ENCODE measurements around the gene CLDN22.
"Not testable (repeated sequence)": the region's sequence is repeated elsewhere in the genome, so short reads cannot be mapped to it uniquely, and the experiment has no call there.

Gene CLDN22

DNA sequence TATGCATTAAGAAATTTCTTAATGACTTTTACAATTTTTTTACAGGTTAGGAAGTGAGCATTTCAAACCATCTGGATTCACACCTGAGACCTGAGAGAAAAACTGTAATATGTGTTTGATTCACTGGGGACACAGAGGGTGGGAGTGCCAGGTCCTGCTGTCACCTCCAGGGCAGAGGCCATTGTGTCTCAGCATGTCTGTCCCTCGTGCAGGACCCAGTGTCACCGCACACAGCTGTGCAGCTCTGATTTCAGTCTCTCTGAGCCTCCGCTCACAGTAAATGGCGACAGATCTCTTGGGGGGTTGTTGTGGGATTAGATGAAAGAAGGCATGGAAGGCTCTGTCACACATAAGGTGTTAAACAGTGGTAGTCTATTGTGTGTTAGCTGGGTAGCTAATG lies 25.2 kb upstream of the CLDN22 start:
- no peak for DNase-seq

DNA sequence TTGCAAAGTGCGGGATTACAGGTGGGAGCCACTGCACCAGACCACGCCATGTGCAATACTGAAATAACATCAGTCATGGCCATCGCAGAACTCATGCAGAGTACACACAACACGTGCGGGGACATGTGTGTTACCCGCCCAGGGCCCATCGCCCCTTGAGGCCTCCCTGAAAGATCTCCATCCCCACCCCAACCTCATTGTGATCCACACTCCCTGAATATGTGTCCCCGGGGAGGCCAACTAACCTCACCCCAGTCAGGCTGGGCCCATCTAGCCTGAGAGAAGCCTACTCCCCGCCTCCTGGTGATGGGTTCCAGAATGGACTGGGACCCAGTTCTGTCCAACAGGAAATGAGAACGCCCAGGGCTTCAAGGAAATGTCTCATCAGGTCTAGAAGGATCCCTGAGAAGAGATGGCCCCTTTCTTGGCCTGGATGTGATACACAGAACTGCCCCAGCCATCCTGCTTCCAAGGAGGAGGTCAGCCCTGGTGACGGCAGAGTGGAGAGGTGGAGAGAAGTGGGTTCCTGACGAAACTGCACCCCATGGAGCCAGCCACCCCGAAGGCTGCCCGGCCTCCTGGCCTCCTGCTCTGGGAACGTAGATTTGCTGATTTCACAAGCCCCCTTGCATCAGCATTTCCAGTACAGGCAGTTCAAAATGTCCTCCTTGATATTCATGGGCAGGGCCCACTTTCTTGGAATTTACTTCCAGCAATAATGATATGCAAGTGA lies 24.6 kb upstream of the CLDN22 start:
- DNase-seq: no peak

DNA sequence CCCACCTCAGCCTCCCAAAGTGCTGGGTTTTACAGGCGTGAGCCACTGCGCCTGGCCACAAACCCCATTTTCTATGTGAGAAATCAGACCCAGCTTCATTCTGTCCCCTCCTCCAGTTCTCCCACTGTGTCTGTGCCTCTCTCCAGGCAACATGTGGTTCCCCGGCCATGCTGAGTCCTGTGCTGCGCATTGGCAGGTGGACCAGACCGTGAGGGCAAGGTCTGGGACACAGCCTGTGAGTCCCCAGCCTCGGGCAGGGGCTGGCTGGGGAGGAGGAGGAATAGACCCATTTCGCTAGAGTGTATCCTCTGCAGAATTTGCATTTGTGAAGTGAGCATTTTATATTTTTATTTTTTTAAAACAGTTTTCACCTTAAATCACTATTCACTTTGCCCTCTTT lies 23.7 kb upstream of the CLDN22 start:
- DNase-seq: no peak

DNA sequence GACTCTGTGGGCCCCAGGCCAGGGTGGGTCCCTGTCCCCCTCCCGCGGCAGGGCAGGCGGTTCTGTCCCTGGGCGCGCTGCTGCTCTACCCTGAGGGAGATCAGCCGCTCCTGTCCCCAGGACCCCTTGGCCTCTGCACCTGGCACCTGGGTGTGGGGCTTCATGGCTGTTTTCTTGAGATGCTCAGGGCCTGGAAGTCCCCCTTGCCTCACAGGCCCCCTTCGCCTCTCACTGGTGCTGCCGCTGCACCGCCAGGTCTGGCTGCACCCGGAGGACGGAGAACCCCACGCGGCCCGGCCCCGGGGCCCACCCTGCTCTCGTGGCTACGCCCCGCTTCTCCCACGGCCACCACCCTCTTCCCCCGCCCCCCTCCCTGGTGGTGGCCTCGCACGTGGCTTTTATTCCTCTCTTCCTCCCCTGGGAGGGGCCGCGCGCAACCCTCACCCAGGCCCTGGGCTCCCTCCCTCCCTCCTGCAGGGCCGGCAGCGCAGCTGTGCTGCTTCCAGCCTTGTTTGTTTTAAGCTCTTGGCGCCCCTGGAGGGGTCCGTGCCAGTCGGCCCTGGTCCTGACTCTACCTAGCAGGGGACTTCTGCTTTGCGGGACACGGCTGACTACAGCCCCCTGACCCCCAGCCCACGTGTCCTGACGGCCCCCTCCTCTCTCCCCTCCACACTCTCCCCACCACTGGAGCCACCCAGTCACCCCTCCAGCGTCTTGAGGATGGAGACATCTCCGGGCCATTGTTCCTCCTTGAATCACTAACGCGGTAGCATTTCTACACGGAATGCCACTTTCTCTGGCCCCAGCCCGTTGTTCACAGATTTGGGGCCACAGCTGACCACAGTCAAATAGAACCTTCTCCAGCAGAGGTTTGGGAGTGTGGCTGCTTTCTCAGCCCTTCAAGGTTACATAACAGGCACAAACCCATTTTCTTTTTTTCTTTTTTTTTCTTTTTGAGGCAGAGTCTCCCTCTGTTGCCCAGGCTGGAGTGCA lies 22.8 kb upstream of the CLDN22 start:
- peak; percentile 44 for DNase-seq

DNA sequence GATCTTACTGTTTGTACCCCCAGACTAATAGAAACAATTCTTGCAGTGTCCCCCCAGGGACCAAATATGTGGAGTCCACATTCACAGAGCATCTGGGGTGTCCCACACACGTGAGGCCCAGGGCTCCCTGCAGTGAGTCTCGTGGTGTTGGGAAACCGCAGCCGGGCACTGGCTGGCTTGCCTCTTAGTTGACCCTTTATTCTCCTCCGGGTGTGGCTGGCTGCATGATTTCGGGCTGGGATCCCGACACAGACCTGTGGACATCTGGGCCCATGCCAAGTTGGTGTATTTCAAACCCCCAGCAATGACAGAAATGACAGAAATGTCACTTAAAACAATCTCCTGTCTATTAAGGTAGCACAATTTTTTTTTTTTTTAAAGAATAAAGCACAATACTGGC lies 17.8 kb upstream of the CLDN22 start:
- no peak for DNase-seq

DNA sequence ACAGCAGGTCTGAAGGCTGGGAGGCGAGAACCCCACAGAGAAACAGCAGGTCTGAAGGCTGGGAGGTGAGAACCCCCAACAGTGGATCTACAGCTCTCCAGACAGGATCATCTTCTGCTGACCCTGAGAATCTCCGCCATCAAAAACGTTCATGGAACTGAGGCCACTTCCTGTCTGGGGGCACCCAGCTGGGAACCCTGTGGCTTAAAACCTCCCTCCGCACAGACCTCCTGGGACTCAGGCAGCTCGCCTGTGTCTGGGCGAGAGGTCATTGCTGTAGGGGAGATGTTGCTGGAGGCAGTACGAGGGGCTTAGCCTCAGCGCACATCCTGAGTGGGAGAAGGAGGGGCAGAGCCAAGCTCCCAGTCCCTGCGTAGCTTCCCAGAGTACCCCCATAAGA lies 17.3 kb upstream of the CLDN22 start:
- no peak for DNase-seq

DNA sequence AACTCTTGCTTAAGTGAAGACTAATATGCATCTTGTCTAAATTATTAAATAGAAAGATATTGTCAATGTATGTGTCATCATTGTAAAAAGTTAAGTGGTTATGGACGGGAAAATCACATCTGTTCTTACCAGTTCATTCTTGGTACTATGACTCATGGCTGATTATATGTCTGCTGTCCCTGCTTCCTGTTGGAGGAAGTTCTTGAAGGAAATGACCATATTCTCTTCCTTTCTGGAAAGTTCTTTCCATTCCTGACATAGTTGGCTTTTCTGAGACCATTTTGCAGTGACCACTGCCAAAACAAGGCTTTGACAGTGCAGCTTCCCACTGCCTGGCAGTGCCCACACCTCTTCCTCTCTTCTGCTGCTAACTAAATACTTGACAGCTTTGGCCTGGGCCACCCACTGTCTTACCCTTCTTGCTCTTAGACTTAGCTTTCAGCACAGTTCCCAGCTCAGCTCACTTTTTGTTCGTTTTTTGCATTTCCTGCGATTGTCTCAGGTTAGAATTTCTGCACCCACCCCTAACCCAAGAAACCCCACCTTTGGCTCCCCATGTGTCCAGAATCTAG lies 15.4 kb upstream of the CLDN22 start:
- DNase-seq: no peak

DNA sequence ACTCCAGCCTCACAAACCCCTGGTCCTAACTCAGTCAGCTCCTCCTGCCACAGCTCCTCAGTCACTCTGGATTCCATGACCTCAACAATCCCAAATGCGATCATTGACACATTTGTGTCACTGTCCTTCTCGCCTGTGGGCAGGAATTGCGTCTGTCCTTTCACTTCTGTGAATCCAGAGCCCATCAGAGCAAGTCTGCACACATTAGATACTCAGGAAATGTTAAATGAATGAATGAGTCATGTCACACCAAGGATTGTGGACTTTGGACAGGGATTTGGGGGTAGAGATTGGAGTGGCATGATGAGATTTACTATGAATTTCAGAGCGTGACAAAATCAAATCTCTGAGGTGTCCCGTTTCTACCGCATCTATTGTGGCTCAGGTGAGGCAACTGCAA lies 13.9 kb upstream of the CLDN22 start:
- DNase-seq: no peak

DNA sequence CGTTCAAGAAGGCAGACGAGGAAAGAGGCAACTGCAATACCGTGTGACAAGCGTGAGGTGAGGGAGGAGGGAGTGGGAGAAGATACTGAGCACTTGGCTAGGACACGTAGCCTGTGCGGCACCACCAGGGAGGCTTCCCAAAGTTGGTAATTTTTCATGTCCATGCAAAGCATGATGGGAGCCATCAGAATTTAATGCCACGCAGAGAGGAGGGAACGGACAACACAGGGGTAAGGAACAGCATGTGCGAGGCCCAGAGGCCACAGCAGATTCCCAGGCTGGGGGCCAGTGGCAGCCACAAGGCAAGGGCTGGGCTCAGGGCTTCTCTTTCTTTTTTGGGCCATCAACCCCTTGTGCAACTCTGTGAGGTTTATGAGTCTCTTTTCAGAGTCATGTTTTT lies 13.1 kb upstream of the CLDN22 start:
- no peak for DNase-seq

DNA sequence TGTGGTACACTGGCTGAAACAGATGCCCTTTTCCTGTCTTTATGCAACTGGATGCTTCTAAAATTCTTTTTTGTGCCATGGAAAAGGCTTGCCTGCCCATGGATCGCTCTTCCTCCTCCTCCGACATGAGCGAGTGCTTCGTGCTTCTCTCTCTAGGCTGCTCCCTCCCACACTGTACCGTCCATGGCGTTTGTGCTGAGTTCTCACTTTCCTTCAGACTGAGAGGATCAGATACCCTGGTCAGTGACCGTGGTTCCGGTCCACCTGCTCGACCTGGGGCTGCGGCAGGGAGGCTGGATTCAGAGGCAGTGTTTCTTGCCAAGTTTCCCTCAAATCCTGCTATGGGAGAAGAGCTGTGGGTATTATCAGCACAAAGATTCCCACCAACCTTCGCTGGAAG lies 12.4 kb upstream of the CLDN22 start:
- DNase-seq: no peak

DNA sequence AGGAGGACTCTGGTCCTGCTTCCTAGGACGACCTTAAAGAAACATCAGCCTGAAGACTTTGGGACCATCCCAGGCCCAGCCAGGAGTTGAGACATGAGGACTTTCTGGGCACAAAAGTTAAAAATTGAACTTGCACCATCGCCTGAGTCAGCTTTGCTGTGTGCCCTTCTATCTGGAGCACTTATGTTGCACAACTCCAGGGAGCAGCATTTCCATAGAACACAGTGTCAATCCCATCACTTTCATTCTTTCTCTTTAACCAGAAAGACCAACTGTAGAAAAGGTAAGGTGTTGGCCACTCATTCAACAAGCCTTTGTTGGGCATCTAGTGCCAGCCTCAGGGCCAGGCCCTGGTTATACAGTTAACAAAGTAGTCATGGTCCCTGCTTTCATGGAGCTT lies 10.8 kb upstream of the CLDN22 start:
- no peak for DNase-seq

DNA sequence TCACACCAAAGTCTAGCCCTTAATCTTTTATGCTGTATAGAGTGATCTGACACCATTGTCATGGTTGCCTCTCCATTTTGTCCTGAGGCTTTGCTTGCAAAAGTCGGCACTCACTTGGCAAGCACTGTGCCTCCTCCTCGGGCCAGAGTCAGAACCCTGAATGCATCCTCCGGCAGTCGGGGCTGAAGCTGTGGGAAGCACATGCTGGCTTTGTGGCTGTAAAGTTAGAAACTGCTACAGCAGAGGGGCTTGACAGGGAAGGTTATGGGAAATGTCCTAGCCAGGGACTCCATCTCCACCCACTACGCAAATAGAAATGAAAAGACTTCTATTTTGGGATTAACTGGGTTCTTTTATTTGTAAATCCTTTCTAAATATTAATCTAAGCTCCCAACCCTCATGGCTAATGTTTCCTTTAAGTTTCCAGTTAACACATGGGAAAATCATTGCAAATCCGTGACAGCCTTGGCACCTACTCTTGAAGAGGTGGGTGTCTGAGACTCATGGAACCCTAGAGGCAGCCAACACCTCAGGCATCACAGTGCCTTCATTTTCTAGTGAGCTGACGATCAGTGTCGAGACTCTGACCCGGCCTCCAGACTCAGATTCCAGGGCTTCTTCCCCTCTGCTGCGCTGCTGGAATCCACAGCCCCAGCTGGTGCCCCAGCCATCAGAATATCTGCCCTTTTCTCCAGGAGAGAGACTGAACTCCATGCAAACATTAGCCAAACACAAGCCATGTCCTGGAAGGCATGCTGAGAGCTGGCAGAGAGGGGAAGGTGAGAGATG lies 10.1 kb upstream of the CLDN22 start:
- DNase-seq: no peak

DNA sequence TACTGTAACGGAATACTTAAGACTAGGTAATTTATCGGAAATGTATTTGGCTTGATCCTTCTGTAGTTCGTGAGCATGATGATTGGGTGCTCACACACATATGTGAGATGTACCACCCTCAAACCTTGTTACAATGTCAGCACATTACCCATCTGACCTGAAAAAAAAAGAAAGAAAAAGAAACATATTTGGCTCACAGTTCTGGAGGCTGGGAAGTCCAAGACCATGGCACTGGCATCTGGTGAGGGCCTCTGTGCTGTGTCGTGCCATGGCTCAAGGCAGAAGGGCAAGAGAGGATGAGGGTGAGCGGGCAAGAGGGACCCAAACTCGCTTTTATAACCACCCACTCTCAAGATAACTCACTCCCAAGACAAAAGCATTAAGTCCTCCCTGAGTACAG lies 9.2 kb upstream of the CLDN22 start:
- DNase-seq: no peak

DNA sequence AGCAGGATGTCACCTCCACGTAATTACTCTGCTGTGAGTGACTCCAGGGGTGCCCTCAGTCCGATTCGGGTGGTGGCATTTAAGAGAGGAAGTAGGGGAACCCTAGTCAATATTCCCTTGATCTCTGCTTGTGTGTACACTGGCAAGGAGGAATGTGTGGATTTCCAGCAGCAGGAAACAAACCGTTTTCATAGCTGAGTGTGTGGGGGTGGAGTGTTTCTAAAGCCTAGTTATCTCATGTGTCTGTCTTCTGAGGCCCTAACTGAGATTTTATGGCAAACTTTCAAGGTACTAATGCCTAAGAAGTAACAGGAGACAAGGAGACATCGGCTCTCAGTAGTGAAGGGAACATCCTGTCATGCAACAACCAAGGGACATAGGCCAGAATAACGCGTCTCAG lies 8.8 kb upstream of the CLDN22 start:
- no peak for DNase-seq

DNA sequence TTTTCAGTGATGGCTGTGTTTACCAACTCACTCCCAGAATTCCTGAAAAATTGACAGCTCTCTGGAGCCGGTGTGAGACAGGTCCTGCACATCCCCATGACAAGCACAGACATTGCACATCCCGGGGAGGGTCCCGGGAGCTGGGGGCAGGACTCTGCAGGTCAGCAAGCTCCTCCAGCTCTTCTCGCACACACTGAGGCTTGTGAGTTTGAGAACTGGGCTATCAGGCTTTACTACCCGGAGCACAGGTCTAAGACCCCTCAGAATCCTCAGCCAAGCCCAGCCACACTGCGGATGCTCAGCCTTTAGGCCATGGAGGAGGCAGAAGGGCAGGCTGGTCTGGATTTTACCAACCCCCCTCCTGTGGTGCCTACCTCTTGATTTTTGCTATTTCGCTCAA lies 7.8 kb upstream of the CLDN22 start:
- DNase-seq: no peak

DNA sequence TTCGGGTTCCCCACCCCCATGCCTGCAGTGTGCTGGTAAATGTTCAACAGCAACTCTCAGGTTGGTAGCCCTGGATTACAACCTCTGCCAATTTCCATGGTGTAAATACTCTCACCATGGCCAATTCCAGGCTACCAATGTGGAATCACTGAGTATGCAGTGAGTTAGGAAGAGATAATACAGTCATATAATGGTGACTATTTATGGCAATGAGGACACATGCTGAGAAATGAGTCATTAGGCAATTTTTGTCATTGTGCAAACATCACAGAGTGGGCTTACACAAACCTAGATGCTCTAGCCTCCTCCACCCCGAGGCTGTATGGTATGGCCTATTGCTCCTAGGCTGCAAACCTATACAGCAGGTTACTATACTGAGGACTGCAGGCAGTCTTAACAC lies 6.8 kb upstream of the CLDN22 start:
- DNase-seq: no peak

DNA sequence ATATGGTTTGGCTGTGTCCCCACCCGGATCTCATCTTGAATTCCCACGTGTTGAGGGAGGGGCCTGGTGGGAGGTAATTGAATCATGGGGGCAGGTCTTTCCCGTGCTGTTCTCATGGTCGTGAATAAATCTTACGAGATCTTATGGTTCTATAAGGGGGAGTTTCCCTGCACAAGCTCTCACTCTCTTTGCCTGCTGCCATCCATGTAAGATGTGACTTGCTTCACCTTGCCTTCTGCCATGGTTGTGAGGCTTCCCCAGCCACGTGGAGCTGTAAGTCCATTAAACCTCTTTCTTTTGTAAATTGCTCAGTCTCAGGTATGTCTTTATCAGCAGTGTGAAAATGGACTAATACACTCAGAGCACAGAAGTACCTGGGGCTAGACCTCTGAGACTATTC lies 6.3 kb upstream of the CLDN22 start:
- DNase-seq: not testable (repeated sequence)

DNA sequence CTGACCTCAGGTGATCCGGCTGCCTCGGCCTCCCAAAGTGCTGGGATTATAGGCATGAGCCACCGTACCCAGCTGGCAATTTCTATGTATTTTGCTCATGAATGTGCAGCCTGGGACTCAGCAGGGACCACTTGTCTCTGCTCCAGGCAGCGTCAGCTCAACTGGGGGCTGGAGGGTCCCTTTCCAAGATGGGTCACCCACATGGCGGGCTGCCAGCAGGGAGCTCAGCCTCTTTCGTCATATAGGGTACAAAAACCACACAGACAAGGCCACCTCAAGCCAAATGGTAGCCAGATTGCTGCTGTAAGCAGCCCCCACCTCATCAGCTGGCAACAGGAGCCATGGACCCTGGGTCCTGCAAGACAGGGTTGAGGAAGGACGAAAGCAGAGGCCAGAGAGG lies 4.5 kb upstream of the CLDN22 start:
- no peak for DNase-seq

DNA sequence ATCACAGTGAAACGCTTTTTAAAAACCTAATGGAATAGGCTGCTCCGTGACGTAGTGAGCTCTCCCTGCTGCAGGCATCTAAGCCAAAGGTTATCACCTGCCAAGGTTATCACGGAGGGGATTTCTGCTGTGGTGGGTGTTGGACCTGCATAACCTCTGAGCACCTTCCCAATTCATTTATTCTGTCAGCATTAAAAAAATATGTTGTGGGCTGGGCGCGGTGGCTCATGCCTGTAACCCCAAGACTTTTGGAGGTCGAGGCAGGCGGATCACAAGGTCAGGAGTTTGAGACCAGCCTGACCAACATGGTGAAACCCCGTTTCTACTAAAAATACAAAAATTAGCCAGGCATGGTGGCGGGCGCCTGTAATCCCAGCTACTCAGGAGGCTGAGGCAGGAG lies 4.0 kb upstream of the CLDN22 start:
- not testable (repeated sequence) for DNase-seq

DNA sequence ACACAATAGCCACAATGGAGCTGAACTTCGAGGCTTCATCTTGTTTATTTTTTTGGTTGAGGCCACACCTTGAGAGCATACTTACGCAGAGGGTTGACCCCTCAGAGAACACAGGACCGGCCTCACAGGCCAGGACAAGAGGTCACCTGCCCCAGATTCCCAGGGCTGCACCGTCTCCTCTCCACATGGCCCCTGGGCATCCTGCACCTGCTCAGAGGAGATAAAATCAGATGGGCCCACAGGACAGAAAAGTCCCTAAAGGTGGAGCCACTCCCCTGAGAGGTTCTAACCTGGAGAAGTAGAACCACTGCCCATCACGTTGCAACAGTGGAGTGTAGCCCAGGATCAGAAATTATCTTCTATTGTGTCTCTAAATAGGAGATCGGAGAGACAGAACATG lies 3.2 kb upstream of the CLDN22 start:
- no peak for DNase-seq

DNA sequence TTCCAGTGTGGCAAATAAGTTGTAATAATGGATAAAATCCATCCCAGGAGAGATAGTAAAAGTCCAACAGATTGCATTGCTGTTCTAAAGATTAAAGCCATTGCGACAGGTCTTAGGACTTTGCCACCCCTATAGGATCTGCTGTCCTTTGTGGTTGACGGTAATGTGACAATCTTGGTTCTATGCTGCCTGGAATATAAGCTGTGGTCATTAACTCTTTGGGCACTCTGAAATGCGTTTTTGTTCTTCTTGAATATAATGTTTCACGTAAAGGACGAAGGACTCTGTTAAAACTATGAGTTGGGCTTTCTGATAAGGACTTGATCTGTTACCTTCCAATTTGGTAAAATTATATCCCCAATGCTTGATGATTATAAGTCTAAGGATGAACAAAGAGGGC lies 2.2 kb upstream of the CLDN22 start, which contains the start of gene CLDN24:
TSS of gene CLDN24 (minus strand) at position 101 of the 400 bp plus-strand sequence. CDS start at position 101, 0 bp downstream.
- DNase-seq: no peak

DNA sequence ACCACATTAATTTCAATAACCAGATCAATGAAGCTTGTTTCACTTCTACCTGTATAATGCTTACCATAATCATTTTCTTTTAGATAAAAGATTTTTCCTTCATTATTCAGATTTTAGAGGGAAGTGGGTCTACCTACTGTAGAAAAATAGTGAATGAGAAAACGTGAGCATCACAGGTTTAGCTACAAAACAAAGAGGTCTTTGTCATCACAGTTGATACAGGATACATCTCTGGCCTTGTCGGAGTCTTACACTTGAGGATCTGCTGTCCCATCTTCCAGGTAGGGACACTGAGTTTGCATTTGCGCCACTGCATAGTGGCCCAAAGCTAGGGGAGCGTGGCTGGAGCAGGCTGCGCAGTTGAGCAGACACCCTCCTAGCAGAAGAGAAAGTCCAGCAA lies 1.4 kb upstream of the CLDN22 start:
- DNase-seq: no peak

DNA sequence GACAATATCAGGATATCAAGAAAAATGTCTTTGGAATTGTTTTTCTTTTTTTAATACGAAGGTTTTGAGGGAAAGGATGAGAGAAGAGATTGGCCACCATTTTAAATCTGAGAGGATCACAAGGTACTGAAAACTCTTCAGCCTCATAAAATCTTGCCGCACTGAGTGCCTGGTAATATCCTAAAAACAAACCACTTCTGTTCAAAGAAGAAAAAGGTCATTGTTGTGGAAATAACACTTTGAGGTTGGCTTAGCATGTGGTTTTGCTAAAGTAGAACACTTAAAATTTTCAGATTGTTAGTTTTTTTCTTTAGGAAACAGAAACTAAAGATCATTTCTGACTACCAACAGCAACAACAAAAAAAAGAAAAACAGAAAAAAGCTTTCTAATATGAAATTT lies 1.0 kb upstream of the CLDN22 start:
- no peak for DNase-seq

All from retina (tissue), 1 donor.